HG02973 (cell line): ENCODE measurements around the gene NGFR.
"Not testable (repeated sequence)": the region's sequence is repeated elsewhere in the genome, so short reads cannot be mapped to it uniquely, and the experiment has no call there.

Experiments used
- ATAC-seq: cut with Tn5 transposase; IDR thresholded peaks from one replicate; pipeline ENCODE4 v1.9.1; 2021; ENCODE audit warnings: moderate library complexity; ENCODE audit not compliant: unreplicated experiment

Gene NGFR

GRCh38 chr17:49496183-49496866 is 1.2 kb downstream of the NGFR start:
- no peak for ATAC-seq

GRCh38 chr17:49496867-49497147 is 1.7 kb downstream of the NGFR start:
- no peak for ATAC-seq

GRCh38 chr17:49497148-49498028 is 2.3 kb downstream of the NGFR start:
- no peak for ATAC-seq

DNA sequence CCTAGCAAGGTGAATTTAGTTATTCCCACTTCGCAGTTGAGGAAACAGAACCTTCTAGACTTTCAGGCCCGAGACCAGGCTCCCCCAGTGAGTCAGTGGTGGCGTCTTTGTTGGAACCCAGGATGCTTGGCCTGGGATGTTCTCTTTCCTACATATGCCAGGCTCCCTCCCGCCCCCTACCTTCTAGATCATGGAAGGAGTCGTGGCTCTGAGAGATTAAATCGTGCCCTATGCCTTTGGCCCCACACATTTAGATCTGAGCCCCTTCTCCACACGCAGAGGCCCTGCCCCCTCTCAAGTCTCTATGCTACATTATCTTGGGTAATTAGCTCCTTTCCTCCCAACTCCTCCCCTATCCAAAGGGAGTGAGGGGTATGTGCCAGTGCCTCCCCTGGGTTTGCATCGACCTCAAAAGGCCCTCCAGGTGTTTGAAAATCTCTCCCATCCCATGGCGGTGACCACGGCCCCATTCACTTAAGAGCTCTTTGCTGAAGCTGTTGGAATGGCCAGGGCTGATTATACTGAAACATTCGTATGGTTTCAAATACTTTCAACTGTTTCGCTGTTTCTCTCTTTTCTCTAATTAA is 3.0 kb downstream of the NGFR start:
- no peak for ATAC-seq

DNA sequence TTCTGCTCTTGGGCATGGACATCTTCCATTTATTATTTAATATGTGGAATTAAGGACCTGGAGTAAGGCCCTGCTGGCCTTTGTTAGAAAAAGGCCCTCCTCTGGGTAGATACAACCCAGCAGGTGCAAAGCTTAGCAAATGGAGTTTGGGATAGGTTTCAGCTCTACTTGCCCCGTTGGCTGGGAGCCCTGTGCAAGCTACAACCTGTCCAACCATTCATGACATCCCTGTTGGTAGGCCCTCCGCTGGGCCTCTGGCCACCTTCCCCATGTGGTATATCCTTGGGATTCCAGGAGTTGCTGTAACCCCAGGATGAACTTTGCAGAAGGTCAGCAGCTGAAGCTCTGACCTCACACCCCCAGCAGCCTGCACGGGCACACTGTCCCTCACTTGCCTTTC is 6.4 kb downstream of the NGFR start:
- ATAC-seq, result no peak

DNA sequence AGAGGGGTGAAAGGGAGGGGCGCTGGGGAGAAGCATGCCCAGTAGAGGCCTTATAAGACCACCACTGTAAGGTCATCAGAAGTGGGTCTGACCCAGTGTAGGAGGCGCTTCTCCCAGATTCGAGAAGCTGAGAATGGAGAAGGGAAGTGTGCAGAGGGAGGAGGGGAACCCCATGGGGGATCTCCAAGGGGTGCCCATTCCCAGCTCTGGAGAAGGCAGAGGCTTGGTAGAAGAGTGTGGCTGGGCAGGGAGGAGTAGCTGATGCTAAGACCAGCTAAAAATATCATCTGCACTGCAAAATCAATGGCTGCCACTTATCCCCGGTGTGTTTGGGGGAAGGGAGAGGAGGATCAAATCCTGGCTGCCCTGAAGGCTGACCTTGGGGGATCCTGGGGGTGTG is 7.2 kb downstream of the NGFR start:
- ATAC-seq, result no peak

- ATAC-seq, result not testable (repeated sequence)
Observed at GRCh38 chr17:49502680-49503079, 7.6 kb downstream of the NGFR start.

DNA sequence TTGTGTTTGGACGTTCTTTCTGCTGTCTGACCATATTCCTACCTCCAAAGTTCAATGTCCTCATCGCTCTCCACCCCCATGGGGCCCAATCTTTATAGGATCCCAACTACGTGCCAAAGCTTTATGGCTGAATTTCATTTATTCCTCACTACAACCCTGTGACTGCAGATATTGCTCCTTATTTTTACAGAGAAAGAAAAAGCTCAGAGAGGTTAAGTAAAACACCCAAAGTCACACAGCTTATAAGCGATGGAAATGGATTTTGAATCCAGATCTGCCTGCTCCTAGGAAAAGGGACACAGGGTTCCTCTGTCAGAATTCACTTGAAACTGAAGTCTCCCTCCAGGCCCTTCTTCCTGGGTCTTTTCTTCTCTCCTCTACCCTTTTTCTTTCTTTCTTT is 9.3 kb downstream of the NGFR start:
- no peak for ATAC-seq

DNA sequence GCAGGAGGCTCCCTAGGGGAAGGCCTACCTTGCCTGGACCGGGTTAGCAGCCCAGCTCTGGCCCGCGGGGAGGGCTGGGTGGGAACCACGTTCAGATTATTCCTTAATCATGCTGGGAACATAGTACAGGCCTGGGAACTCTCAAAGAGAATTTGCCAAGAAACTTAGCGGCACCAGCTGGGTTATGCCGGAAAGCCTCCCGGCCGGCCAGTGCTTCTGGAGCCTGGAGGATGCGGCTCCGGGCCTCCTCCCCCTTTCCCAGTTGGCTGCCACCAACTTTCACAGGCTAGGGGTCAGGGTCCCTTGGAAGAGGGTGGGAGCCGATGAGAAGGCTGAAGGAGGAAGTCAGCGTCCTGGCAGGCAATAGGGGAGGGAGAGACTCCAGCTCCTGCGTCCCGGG is 10.8 kb downstream of the NGFR start:
- ATAC-seq, result no peak

DNA sequence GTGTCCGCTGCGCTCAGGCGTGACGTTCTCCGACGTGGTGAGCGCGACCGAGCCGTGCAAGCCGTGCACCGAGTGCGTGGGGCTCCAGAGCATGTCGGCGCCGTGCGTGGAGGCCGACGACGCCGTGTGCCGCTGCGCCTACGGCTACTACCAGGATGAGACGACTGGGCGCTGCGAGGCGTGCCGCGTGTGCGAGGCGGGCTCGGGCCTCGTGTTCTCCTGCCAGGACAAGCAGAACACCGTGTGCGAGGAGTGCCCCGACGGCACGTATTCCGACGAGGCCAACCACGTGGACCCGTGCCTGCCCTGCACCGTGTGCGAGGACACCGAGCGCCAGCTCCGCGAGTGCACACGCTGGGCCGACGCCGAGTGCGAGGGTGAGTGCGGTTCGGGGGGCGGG is 11.2 kb downstream of the NGFR start:
- ATAC-seq, result no peak

- no peak for ATAC-seq
Observed at GRCh38 chr17:49508061-49508865, 13.2 kb downstream of the NGFR start.

- no peak for ATAC-seq
Observed at GRCh38 chr17:49508866-49509587, 13.9 kb downstream of the NGFR start.

DNA sequence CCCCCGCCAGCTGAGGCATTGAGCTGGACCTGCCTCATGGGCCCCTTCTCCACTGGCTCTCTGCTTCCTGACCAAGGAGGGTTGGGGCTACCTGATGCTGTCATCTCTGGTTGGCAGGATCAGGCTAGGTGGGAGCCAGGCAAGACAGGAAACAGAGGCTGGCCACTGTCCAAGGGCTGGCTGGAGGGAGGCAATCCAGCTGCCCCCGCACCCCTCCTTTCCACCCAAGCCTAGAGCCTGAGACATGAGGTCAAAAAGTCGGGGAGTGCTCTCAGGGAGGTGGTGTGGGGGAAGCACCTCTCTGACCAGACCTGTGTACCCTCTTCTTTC is 14.5 kb downstream of the NGFR start:
- no peak for ATAC-seq

DNA sequence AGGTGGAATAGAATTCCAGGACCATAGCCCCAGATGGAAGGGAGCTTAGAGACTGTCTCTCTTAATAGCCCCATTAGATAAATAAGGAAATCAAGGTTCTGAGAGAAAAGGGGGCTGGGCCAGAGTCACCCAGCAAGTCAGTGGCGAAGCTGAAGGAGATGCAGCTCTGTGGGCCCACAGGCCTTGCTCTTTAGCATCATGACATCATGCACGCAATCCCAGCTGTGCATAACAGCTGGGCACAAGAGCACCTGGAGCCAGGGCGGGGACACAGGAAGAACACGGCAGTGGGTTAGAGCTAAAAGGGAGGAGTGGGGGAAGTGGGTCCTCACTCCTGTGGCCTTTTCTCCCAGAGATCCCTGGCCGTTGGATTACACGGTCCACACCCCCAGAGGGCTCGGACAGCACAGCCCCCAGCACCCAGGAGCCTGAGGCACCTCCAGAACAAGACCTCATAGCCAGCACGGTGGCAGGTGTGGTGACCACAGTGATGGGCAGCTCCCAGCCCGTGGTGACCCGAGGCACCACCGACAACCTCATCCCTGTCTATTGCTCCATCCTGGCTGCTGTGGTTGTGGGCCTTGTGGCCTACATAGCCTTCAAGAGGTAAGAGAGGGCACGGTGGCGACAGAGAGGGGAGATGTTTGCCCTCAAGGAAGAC is 15.1 kb downstream of the NGFR start:
- no peak for ATAC-seq

GRCh38 chr17:49510720-49511110 is 15.6 kb downstream of the NGFR start:
- ATAC-seq, result no peak

DNA sequence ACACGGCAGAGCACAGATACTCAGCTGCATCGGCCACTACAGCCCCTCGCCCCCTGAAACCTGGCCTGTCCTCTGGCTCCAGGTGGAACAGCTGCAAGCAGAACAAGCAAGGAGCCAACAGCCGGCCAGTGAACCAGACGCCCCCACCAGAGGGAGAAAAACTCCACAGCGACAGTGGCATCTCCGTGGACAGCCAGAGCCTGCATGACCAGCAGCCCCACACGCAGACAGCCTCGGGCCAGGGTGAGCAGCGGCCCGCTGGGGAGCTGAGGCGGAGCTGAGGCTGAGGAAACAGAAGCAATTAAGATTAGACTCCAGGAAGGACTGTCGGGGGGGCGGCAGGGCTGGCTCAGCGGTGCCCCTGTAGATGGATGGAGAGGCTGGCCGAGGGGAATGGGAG is 16.7 kb downstream of the NGFR start:
- no peak for ATAC-seq

DNA sequence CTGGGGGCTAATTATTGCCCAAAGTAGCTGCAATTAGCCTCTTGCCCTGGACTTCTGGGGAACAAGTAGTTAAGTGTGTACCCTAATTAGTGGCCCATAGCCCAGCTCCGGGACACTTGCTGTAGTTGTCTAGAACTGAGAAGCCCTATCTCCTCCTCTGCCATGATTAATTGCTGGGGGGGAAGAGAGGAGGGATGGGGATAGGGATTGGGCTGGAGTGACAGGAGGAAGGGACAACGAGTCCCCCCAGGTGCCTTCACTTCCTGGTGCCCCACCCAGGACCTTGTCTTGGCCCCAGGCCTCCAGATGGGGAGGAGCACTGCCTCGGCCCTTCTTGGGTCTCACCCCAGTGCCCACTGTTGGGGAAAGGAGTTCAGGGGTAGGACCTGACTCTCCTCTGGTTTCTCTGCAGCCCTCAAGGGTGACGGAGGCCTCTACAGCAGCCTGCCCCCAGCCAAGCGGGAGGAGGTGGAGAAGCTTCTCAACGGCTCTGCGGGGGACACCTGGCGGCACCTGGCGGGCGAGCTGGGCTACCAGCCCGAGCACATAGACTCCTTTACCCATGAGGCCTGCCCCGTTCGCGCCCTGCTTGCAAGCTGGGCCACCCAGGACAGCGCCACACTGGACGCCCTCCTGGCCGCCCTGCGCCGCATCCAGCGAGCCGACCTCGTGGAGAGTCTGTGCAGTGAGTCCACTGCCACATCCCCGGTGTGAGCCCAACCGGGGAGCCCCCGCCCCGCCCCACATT is 17.4 kb downstream of the NGFR start:
- no peak for ATAC-seq

DNA sequence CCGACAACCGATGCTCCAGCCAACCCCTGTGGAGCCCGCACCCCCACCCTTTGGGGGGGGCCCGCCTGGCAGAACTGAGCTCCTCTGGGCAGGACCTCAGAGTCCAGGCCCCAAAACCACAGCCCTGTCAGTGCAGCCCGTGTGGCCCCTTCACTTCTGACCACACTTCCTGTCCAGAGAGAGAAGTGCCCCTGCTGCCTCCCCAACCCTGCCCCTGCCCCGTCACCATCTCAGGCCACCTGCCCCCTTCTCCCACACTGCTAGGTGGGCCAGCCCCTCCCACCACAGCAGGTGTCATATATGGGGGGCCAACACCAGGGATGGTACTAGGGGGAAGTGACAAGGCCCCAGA is 17.9 kb downstream of the NGFR start:
- no peak for ATAC-seq

- no peak for ATAC-seq
Observed at GRCh38 chr17:49513641-49514040, 18.5 kb downstream of the NGFR start.
